ENCODE results near the gene ARHGEF38. TPM values are rescaled to one million over a fixed set of nuclear protein-coding genes. Genes with fewer than 3 reads are reported as not detected.
"Not testable (repeated sequence)": the region's sequence is repeated elsewhere in the genome, so short reads cannot be mapped to it uniquely, and the experiment has no call there.

Gene ARHGEF38
- total RNA-seq, 1 donor: under 0.01 TPM

GRCh38 chr4:105641845-105642244 is 89.4 kb downstream of the ARHGEF38 start:
- no peak for DNase-seq (ENCODE audit: low read depth in 2 of 3, low spot score in 2 of 3)

DNA sequence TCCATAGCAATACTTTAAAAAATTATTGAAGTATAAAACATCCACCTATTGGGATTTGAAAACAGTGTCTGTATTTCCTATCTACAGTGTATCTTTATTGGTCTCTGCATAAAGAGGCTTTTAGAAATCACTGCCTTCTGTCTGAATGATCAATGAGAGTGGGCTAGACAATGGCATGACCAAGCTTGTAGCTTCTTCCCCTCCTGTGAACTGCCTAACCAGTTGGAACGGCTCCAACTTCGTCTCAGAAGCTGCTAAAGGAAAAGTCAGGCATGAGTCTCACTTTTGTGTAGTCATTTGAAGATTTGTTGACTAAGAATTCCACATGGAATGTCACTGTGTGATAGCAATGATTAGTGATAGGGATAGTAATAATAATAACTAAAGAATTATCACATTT is 91.8 kb downstream of the ARHGEF38 start:
- DNase-seq (ENCODE audit: low read depth in 2 of 3, low spot score in 2 of 3): no peak

GRCh38 chr4:105645440-105645839 is 93.0 kb downstream of the ARHGEF38 start:
- DNase-seq (ENCODE audit: low read depth in 2 of 3, low spot score in 2 of 3): no peak

DNA sequence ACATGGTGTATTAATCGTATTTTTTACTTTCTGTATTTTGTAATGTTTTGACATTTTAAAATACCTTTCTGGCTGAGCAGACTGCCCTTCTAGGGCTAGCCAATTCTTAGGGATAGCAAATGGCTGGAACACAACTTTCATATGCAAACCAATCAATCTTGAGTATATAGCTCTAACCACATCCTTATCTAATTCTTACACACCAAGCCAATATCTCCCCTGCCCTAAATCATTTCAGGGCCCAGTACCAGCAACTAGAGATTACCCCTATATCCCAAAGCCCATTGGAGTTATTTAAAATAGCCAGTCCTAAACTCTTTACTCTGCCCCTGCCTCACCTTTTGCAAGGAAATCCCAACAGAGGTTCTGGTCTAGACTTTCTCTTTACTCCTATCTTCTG is 97.8 kb downstream of the ARHGEF38 start:
- DNase-seq (ENCODE audit: low read depth in 2 of 3, low spot score in 2 of 3): peak in 2 of 3 donors; percentile 12 to 29

GRCh38 chr4:105651884-105652283 is 99.5 kb downstream of the ARHGEF38 start:
- DNase-seq (ENCODE audit: low read depth in 2 of 3, low spot score in 2 of 3): no peak

GRCh38 chr4:105652286-105652888 is 100.0 kb downstream of the ARHGEF38 start:
- no peak for DNase-seq (ENCODE audit: low read depth in 2 of 3, low spot score in 2 of 3)

- no peak for DNase-seq (ENCODE audit: low read depth in 2 of 3, low spot score in 2 of 3)
Measured at GRCh38 chr4:105657117-105657765, 104.8 kb downstream of the ARHGEF38 start.

GRCh38 chr4:105659190-105659589 is 106.8 kb downstream of the ARHGEF38 start:
- DNase-seq (ENCODE audit: low read depth in 2 of 3, low spot score in 2 of 3): no peak

GRCh38 chr4:105661028-105661427 is 108.6 kb downstream of the ARHGEF38 start:
- DNase-seq (ENCODE audit: low read depth in 2 of 3, low spot score in 2 of 3): no peak

- no peak for DNase-seq (ENCODE audit: low read depth in 2 of 3, low spot score in 2 of 3)
Measured at GRCh38 chr4:105662935-105663675, 110.7 kb downstream of the ARHGEF38 start.

DNA sequence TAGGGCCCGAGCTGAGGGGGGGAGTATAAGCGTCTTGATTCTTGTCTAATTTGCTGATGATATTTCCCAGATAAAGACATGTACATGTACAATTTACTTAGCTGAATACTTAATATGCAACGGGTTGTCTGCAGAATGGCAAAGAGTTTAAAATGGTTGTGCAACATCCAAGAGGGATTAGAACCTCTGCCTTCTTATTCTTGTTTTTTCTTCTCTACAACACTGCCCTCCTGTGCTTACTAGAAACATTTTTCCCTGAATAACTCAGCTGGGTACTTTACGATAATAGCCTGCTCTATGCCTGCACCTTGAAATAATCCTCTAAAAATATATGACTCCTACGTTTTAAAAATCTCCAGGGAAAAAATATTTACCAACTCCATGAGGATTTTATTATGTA is 114.3 kb downstream of the ARHGEF38 start:
- peak in 2 of 3 donors; percentile 14 to 55 for DNase-seq (ENCODE audit: low read depth in 2 of 3, low spot score in 2 of 3)

DNA sequence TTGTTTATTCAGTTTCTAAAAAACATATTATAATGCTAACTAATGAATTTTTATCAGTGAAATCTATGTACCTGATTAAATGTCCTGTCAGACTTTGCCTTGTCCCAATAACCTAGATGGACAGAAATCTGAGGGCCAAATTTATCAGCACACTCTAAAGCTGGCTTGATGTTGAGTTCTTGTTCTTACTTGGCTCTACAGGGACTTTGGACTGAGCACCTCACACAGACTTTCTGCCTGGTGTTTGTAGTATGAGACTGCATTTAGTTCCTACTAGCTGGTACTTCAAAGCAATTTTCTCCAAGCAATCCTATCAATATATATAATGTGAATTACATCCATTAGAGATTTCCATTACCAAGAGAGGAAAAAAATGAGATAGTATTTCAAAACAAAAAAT is 118.3 kb downstream of the ARHGEF38 start:
- no peak for DNase-seq (ENCODE audit: low read depth in 2 of 3, low spot score in 2 of 3)

GRCh38 chr4:105671301-105671700 is 118.9 kb downstream of the ARHGEF38 start:
- DNase-seq (ENCODE audit: low read depth in 2 of 3, low spot score in 2 of 3): no peak

DNA sequence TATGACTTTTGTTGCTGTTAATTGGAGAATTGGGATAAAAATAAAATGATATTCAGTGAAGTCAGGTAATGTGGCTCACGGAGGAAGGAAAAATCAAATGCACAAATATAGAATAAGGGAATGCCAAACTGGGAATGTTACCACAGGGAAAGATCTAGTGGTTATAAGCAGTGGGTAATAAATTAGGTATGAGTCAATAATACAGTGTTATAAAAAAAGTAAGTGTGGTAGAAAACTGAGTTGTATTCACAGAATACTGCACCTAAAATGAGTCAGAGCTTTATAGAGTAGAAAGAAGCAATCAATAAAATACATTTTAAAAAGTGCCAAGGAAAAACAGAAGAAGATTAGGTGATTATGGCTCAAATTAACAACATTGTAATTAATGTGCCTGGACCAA is 121.6 kb downstream of the ARHGEF38 start:
- DNase-seq (ENCODE audit: low read depth in 2 of 3, low spot score in 2 of 3): no peak

DNA sequence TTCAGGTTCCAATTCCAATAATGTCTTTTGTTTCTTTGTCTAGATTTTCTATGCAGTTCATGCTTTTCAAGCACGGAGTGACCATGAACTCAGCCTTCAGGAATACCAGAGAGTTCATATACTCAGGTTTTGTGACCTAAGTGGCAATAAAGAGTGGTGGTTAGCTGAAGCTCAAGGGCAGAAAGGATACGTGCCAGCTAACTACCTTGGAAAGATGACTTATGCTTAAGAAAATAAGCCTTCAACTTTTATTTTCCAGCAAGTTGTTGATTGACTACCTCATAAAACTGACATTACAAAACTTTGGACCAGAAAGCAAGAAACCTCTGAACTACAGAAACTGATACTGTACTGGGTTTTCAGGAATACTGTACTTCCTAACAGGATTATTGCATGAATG is 125.3 kb downstream of the ARHGEF38 start:
- DNase-seq (ENCODE audit: low read depth in 2 of 3, low spot score in 2 of 3): no peak

GRCh38 chr4:105679186-105679585 is 126.8 kb downstream of the ARHGEF38 start:
- DNase-seq (ENCODE audit: low read depth in 2 of 3, low spot score in 2 of 3): no peak

- no peak for DNase-seq (ENCODE audit: low read depth in 2 of 3, low spot score in 2 of 3)
Measured at GRCh38 chr4:105683038-105683437, 130.6 kb downstream of the ARHGEF38 start.

- no peak for DNase-seq (ENCODE audit: low read depth in 2 of 3, low spot score in 2 of 3)
Measured at GRCh38 chr4:105686571-105686970, 134.2 kb downstream of the ARHGEF38 start.

GRCh38 chr4:105694812-105695211 is 142.4 kb downstream of the ARHGEF38 start:
- DNase-seq (ENCODE audit: low read depth in 2 of 3, low spot score in 2 of 3): not testable (repeated sequence)

GRCh38 chr4:105695832-105696231 is 143.4 kb downstream of the ARHGEF38 start:
- DNase-seq (ENCODE audit: low read depth in 2 of 3, low spot score in 2 of 3): not testable (repeated sequence)

GRCh38 chr4:105698607-105699006 is 146.2 kb downstream of the ARHGEF38 start:
- no peak for DNase-seq (ENCODE audit: low read depth in 2 of 3, low spot score in 2 of 3)

DNA sequence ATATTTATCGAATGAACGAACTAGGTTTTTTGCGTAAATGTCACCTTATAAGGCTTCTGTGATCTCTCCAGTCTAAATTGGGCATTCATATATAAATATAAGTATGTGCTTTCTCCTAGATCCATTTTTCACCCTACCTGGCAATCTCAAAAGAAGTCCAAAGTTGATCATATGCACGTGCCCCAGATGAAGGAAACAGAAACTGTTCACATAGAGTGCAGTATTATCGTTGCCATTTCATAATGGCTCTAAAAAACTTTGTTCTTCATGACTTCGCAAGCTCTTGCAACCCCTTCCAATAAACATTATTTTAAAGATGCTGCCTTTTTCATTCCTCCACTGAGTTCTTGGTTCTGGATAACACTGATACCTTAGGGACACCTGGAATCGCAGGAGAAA is 155.4 kb downstream of the ARHGEF38 start:
- DNase-seq (ENCODE audit: low read depth in 2 of 3, low spot score in 2 of 3): peak in 1 of 3 donors; percentile 5
